IMR-90 (cell line): ENCODE measurements around the gene HS6ST2. TPM values are rescaled to one million over a fixed set of nuclear protein-coding genes. Genes with fewer than 3 reads are reported as not detected.

Experiments used
- ATAC-seq: fragments of 200-7000 bp; cut with Tn5 transposase; 2 replicates; pipeline ENCODE4 v1.9.1; 2020; ENCODE audit warnings: low read depth, mild to moderate bottlenecking, moderate library complexity
- BruUV-seq: library from RNA; stranded (reverse); fragments of 400-500 nt; replicated peaks from 2 replicates; lab custom pipeline; 2021; lab: Mats Ljungman, UMichigan
- CTCF ChIA-PET: fragments of 300-600 bp; formaldehyde crosslinking; extraction: SDS; loops from one replicate; lab custom pipeline; 2021; ENCODE audit warnings: antibody characterized with exemption; lab: Yijun Ruan, JAX
- POLR2A ChIA-PET: fragments of 300-600 bp; sonication (Branson Sonifier 250); formaldehyde crosslinking; loops from one replicate; lab custom pipeline; 2022; ENCODE audit warnings: antibody characterized with exemption; ENCODE audit not compliant: unreplicated experiment; lab: Charles Lee
- DNase-seq: peaks from one replicate; pipeline ENCODE4 v3.0.0; 2013
- H2AFZ ChIP-seq: replicated peaks from 2 replicates; pipeline ENCODE3; 2013; ENCODE audit warnings: low read length, mild to moderate bottlenecking; ENCODE audit not compliant: poor library complexity
- H2AK5ac ChIP-seq: 2 replicates; pipeline ENCODE4 v1.6.1; 2013; ENCODE audit warnings: low read depth, low read length, inconsistent platforms
- H2AK9ac ChIP-seq: replicated peaks from 2 replicates; pipeline ENCODE3; 2013; ENCODE audit warnings: mild to moderate bottlenecking, low read depth, low read length, moderate library complexity; ENCODE audit not compliant: poor library complexity
- H2BK120ac ChIP-seq: 2 replicates; pipeline ENCODE4 v1.6.1; 2013; ENCODE audit warnings: low read depth, low read length, inconsistent platforms
- H2BK15ac ChIP-seq: 3 replicates; pipeline ENCODE4 v1.6.1; 2013; ENCODE audit warnings: low read depth, low read length, inconsistent platforms
- H2BK20ac ChIP-seq: 2 replicates; pipeline ENCODE4 v1.6.1; 2013; ENCODE audit warnings: low read depth, mild to moderate bottlenecking, inconsistent platforms, low read length, moderate library complexity
- H2BK5ac ChIP-seq: 2 replicates; pipeline ENCODE4 v1.6.1; 2013; ENCODE audit warnings: mild to moderate bottlenecking, low read depth, low read length, inconsistent platforms; ENCODE audit not compliant: poor library complexity, severe bottlenecking
- H3K14ac ChIP-seq: replicated peaks from 2 replicates; pipeline ENCODE4 v1.6.1; 2013; ENCODE audit warnings: low read depth, low read length, inconsistent platforms
- H3K18ac ChIP-seq: 2 replicates; pipeline ENCODE4 v1.6.1; 2013; ENCODE audit warnings: low read depth, low read length, control low read depth
- H3K23ac ChIP-seq: 2 replicates; pipeline ENCODE4 v1.6.1; 2013; ENCODE audit warnings: low read depth, low read length, inconsistent platforms
- H3K27ac ChIP-seq: 2 replicates; pipeline ENCODE4 v1.5.1; 2013; ENCODE audit warnings: mild to moderate bottlenecking, control low read depth, low read length; ENCODE audit not compliant: insufficient read depth
- H3K27me3 ChIP-seq: 2 replicates; pipeline ENCODE4 v1.6.1; 2013; ENCODE audit warnings: low read length; ENCODE audit not compliant: control insufficient read depth, insufficient read depth
- H3K36me3 ChIP-seq: 2 replicates; pipeline ENCODE4 v1.6.1; 2013; ENCODE audit warnings: low read length, mixed read lengths; ENCODE audit not compliant: control insufficient read depth, insufficient read depth
- H3K4ac ChIP-seq: 2 replicates; pipeline ENCODE4 v1.6.1; 2013; ENCODE audit warnings: low read depth, low read length, inconsistent platforms
- H3K4me1 ChIP-seq: 2 replicates; pipeline ENCODE4 v1.6.1; 2013; ENCODE audit warnings: low read length, mixed read lengths; ENCODE audit not compliant: control insufficient read depth, insufficient read depth
- H3K4me2 ChIP-seq: 2 replicates; pipeline ENCODE4 v1.6.1; 2013; ENCODE audit warnings: low read depth, mild to moderate bottlenecking, control low read depth, low read length, moderate library complexity
- H3K4me3 ChIP-seq: 2 replicates; pipeline ENCODE4 v1.5.1; 2013; ENCODE audit warnings: low read depth, mild to moderate bottlenecking, control low read depth, low read length, moderate library complexity; ENCODE audit not compliant: insufficient read depth
- H3K56ac ChIP-seq: 2 replicates; pipeline ENCODE4 v1.6.1; 2013; ENCODE audit warnings: low read length, inconsistent platforms; ENCODE audit not compliant: insufficient read depth; ENCODE audit errors: extremely low read depth
- H3K79me1 ChIP-seq, 2 experiments: 2 replicates each; pipeline ENCODE4 v1.6.1; 2013; ENCODE audit warnings: low read length in 2 of 2, inconsistent platforms in 1 of 2, low read depth in 1 of 2
- H3K9ac ChIP-seq: 2 replicates; pipeline ENCODE4 v1.6.1; 2013; ENCODE audit warnings: low read depth, low read length, control low read depth
- H3K9me1 ChIP-seq: 2 replicates; pipeline ENCODE4 v1.6.1; 2013; ENCODE audit warnings: low read length, inconsistent platforms; ENCODE audit not compliant: insufficient read depth
- H3K9me3 ChIP-seq: 2 replicates; pipeline ENCODE4 v1.6.1; 2013; ENCODE audit warnings: low read length; ENCODE audit not compliant: control insufficient read depth, insufficient read depth
- H4K20me1 ChIP-seq: 2 replicates; pipeline ENCODE4 v1.6.1; 2013; ENCODE audit warnings: low read length, inconsistent platforms; ENCODE audit not compliant: insufficient read depth
- H4K5ac ChIP-seq: 2 replicates; pipeline ENCODE4 v1.6.1; 2013; ENCODE audit warnings: mild to moderate bottlenecking, low read depth, low read length, control low read depth
- H4K8ac ChIP-seq, 2 experiments: 2 replicates each; pipeline ENCODE4 v1.6.1; 2013; ENCODE audit warnings: low read depth in 2 of 2, low read length in 2 of 2, control low read depth in 1 of 2, inconsistent platforms in 1 of 2
- H4K91ac ChIP-seq: 2 replicates; pipeline ENCODE4 v1.6.1; 2013; ENCODE audit warnings: low read depth, low read length, inconsistent platforms; ENCODE audit not compliant: insufficient read depth
- BHLHE40 ChIP-seq: fragments of 150-350 bp; IDR thresholded peaks from 2 replicates; pipeline ENCODE4 v1.6.1; 2016; ENCODE audit warnings: mild to moderate bottlenecking, low read depth, low read length
- CEBPB ChIP-seq: IDR thresholded peaks from 2 replicates; pipeline ENCODE4 v1.6.1; 2012; ENCODE audit warnings: low read depth, low read length, improper control_type of control experiment
- FOS ChIP-seq: fragments of 150-350 bp; IDR thresholded peaks from 2 replicates; pipeline ENCODE4 v1.6.1; 2016; ENCODE audit warnings: low read depth, low read length
- MAFK ChIP-seq: IDR thresholded peaks from 2 replicates; pipeline ENCODE4 v1.6.1; 2012; ENCODE audit warnings: low read depth, low read length, improper control_type of control experiment
- MAZ ChIP-seq: IDR thresholded peaks from 2 replicates; pipeline ENCODE4 v1.6.1; 2012; ENCODE audit warnings: low read depth, mild to moderate bottlenecking, low read length, improper control_type of control experiment, moderate library complexity, borderline replicate concordance
- NFE2L2 ChIP-seq: fragments of 150-350 bp; IDR thresholded peaks from 2 replicates; pipeline ENCODE4 v1.6.1; 2016; ENCODE audit warnings: low read depth, mild to moderate bottlenecking, low read length
- POLR2A ChIP-seq: IDR thresholded peaks from 2 replicates; pipeline ENCODE4 v1.6.1; 2012; ENCODE audit warnings: mild to moderate bottlenecking, low read depth, low read length
- RAD21 ChIP-seq: IDR thresholded peaks from 2 replicates; pipeline ENCODE4 v1.6.1; 2012; ENCODE audit warnings: low read length, improper control_type of control experiment
- RCOR1 ChIP-seq: IDR thresholded peaks from 2 replicates; pipeline ENCODE4 v1.6.1; 2012; ENCODE audit warnings: mild to moderate bottlenecking, low read length, improper control_type of control experiment; ENCODE audit not compliant: insufficient replicate concordance
- RFX5 ChIP-seq: IDR thresholded peaks from 2 replicates; pipeline ENCODE4 v1.8.0; 2012; ENCODE audit warnings: low read depth, mild to moderate bottlenecking, low read length, moderate library complexity
- SMC3 ChIP-seq: fragments of 150-350 bp; IDR thresholded peaks from 2 replicates; pipeline ENCODE4 v1.6.1; 2016; ENCODE audit warnings: low read depth, mild to moderate bottlenecking, antibody characterized with exemption, low read length, moderate library complexity
- WGBS, 2 experiments: methylation state at CpG; one replicate each; pipeline versions ENCODE4 v1.1.5 to v1.1.7; 2013; ENCODE audit warnings: missing lambda C conversion rate in 2 of 2; ENCODE audit not compliant: insufficient read length in 1 of 2; ENCODE audit errors: extremely low coverage in 2 of 2; 5-methylcytosine and 5-hydroxymethylcytosine counted together
- dilution Hi-C: fragments of 300-500 bp; cut with HindIII; formaldehyde crosslinking; loops from one replicate; pipeline ENCODE4 v1.14.3; 2018; ENCODE audit warnings: low sequenced_read_pairs; ENCODE audit not compliant: unreplicated experiment
- in situ Hi-C: fragments of 300-500 bp; cut with MboI; formaldehyde crosslinking; loops from 3 replicates; pipeline ENCODE4 v1.14.3; 2019; ENCODE audit warnings: low sequenced_read_pairs, inconsistent platforms, mixed read lengths
- intact Hi-C: fragments of 100-400 bp; cut with micrococcal nuclease; formaldehyde crosslinking; loops from 2 replicates; pipeline ENCODE4 v1.10.0; 2022
- polyA plus RNA-seq, 3 experiments: library from polyadenylated mRNA; depleted of rRNA; stranded (reverse); fragments of >200 nt; gene quantifications; 2 replicates each; pipeline ENCODE4 v1.2.3, GENCODE V29; 2012; ENCODE audit warnings: low replicate concordance in 1 of 3
- total RNA-seq: library from RNA; depleted of rRNA; stranded (reverse); fragments of >200 nt; gene quantifications from 2 replicates; pipeline ENCODE4 v1.2.3, GENCODE V29; 2012
- TF ChIP-seq, protein P1 (sequence below): fragments of 150-350 bp; IDR thresholded peaks from 2 replicates; pipeline ENCODE4 v1.6.1; 2016; ENCODE audit warnings: low read depth, mild to moderate bottlenecking, low read length, moderate library complexity, borderline replicate concordance
- TF ChIP-seq, protein P2 (sequence below): conservative IDR thresholded peaks from 2 replicates; pipeline ENCODE4 v1.5.1; 2012; ENCODE audit warnings: mild to moderate bottlenecking, low read depth, low read length, improper control_type of control experiment

HS6ST2 gene
- total and polyA plus RNA-seq, 2 of the 4 experiments (the other 2 are of a cell fraction) = not detected

DNA sequence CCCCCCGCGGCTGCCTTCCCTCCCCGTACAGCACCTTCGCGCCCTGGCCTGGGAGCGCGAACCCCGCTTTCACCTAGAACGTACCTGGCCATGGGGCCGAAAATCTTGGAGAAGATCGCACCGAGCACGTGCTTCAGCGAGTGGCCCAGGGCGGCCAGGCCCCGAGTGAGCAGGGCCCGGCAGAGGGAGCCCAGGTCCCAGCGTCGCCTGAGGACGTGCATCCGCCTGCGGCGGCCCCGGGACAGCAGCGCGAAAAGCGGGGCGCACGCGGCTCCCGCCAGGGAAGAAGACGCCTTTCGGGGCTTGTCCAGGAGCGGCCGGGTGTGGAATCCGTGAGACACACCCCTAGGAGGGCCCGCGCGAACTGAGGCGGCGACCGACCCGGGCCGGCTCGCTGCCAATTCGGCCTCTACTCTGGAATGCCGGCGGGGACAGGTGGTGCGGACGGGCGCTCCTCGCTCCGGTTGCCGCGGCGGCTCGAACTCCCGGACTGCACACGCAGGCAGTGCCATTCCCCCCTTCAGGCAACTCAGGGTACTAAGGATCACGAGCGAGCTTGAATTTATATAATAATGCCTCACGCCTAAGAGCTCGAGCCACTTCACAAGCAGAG lies at the start of gene HS6ST2 (continued):
- TF ChIP-seq, protein P1, sequence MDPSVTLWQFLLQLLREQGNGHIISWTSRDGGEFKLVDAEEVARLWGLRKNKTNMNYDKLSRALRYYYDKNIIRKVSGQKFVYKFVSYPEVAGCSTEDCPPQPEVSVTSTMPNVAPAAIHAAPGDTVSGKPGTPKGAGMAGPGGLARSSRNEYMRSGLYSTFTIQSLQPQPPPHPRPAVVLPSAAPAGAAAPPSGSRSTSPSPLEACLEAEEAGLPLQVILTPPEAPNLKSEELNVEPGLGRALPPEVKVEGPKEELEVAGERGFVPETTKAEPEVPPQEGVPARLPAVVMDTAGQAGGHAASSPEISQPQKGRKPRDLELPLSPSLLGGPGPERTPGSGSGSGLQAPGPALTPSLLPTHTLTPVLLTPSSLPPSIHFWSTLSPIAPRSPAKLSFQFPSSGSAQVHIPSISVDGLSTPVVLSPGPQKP = no peak

DNA sequence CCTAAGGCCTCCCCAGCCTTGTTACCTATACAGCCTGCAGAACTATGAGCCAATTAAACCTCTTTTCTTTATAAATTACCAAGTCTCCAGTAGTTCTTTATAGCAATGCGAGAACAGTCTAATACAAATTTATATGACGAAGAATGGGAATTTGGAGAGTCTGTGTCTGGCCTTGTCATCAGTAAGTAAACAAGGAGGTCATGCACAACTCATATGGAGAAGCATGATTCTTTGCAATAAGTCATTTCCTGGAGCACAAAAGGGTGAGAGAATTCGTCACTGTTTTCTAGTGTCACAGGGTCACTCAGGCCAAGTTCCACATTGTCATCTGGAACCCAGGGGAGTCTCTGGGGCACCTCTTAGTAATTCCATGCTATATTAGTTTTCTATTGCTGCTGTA lies 49.0 kb upstream of the HS6ST2 start:
- DNase-seq (no peak), ATAC-seq (no peak)
- Histone ChIP-seq H3K36me3 (no peaks in the 10 kb centered on the region), H3K23ac (no peak overlapping the region), H4K8ac (no peak overlapping the region), H3K4ac (no peak overlapping the region), H2AK9ac (no peak overlapping the region), H4K20me1 (no peaks in the 10 kb centered on the region), H3K4me2 (no peak overlapping the region), H2BK5ac (no peak overlapping the region), H4K5ac (no peak overlapping the region), H3K9me3 (peaks cover 2% of the 10 kb centered on the region; the same call in 1 of the 2 replicates), H3K79me1 (no peaks in the 10 kb centered on the region), H2AK5ac (no peak overlapping the region), H3K14ac (no peak overlapping the region), H3K4me1 (no peaks in the 10 kb centered on the region), H3K9ac (no peak overlapping the region), H2BK20ac (no peak overlapping the region), H3K9me1 (no peaks in the 10 kb centered on the region), H2AFZ (no peak overlapping the region), H3K18ac (no peak overlapping the region), H3K56ac (no peak overlapping the region), H3K27ac (no peak overlapping the region), H3K27me3 (no peaks in the 10 kb centered on the region), H4K91ac (no peak overlapping the region), H2BK120ac (no peak overlapping the region), H3K4me3 (no peak overlapping the region), H2BK15ac (no peak overlapping the region)
- WGBS, 2 experiments = no CpG with 5 or more reads among the region's 3 CpGs
- CTCF ChIA-PET = no interaction called here
- BruUV-seq = no TSS peak
- TF ChIP-seq RAD21 = no peak
- TF ChIP-seq RCOR1 = no peak
- TF ChIP-seq MAZ = no peak
- TF ChIP-seq RFX5 = no peak
- no peak for TF ChIP-seq POLR2A
- no peak for TF ChIP-seq SMC3
- TF ChIP-seq MAFK = no peak
- no peak for TF ChIP-seq CEBPB
- TF ChIP-seq FOS = no peak
- no peak for TF ChIP-seq BHLHE40
- TF ChIP-seq, protein P1 = no peak
- TF ChIP-seq, protein P2, sequence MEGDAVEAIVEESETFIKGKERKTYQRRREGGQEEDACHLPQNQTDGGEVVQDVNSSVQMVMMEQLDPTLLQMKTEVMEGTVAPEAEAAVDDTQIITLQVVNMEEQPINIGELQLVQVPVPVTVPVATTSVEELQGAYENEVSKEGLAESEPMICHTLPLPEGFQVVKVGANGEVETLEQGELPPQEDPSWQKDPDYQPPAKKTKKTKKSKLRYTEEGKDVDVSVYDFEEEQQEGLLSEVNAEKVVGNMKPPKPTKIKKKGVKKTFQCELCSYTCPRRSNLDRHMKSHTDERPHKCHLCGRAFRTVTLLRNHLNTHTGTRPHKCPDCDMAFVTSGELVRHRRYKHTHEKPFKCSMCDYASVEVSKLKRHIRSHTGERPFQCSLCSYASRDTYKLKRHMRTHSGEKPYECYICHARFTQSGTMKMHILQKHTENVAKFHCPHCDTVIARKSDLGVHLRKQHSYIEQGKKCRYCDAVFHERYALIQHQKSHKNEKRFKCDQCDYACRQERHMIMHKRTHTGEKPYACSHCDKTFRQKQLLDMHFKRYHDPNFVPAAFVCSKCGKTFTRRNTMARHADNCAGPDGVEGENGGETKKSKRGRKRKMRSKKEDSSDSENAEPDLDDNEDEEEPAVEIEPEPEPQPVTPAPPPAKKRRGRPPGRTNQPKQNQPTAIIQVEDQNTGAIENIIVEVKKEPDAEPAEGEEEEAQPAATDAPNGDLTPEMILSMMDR = no peak
- no peak for TF ChIP-seq NFE2L2
- POLR2A ChIA-PET = no interaction called here
- dilution Hi-C loops = no loop called here
- in situ Hi-C loops = no loop called here
- intact Hi-C loops = no loop called here
